HG03135 (cell line): Measurements from ENCODE around the gene FBRS.
"Not testable (repeated sequence)": the region's sequence is repeated elsewhere in the genome, so short reads cannot be mapped to it uniquely, and the experiment has no call there.

ENCODE experiments used
- ATAC-seq: cut with Tn5 transposase; IDR thresholded peaks from one replicate; pipeline ENCODE4 v1.9.1; 2021; ENCODE audit warnings: mild to moderate bottlenecking, moderate library complexity; ENCODE audit not compliant: unreplicated experiment

Gene FBRS

GRCh38 chr16:30663038-30663437 is 4.8 kb downstream of the FBRS start:
- no peak for ATAC-seq

- no peak for ATAC-seq
These were observed 5.6 kb downstream of the FBRS start for GRCh38 chr16:30663820-30664219.

- ATAC-seq: no peak
These were observed 6.4 kb downstream of the FBRS start for GRCh38 chr16:30664616-30665109.

- ATAC-seq: no peak
These were observed 7.1 kb downstream of the FBRS start for GRCh38 chr16:30665155-30665829.

GRCh38 chr16:30665830-30666190 is 7.6 kb downstream of the FBRS start:
- ATAC-seq: no peak

- no peak for ATAC-seq
These were observed 8.4 kb downstream of the FBRS start for GRCh38 chr16:30666681-30667080.

GRCh38 chr16:30667361-30667905 is 9.2 kb downstream of the FBRS start:
- ATAC-seq: no peak

- ATAC-seq: no peak
These were observed 10.2 kb downstream of the FBRS start for GRCh38 chr16:30668393-30668792.

- ATAC-seq: no peak
These were observed 11.0 kb downstream of the FBRS start for GRCh38 chr16:30669026-30669902.

- ATAC-seq: no peak
These were observed 11.9 kb downstream of the FBRS start for GRCh38 chr16:30669903-30670824.

GRCh38 chr16:30675143-30675542 is 16.9 kb downstream of the FBRS start:
- ATAC-seq: no peak

GRCh38 chr16:30677931-30678585 is 19.8 kb downstream of the FBRS start:
- no peak for ATAC-seq

GRCh38 chr16:30678586-30678970 is 20.3 kb downstream of the FBRS start:
- ATAC-seq: no peak

- no peak for ATAC-seq
These were observed 22.1 kb downstream of the FBRS start for GRCh38 chr16:30680326-30680725.

- ATAC-seq: no peak
These were observed 30.5 kb downstream of the FBRS start for GRCh38 chr16:30688701-30689100.

GRCh38 chr16:30691907-30692306 is 33.7 kb downstream of the FBRS start:
- no peak for ATAC-seq

- no peak for ATAC-seq
These were observed 34.3 kb downstream of the FBRS start for GRCh38 chr16:30692396-30693064.

GRCh38 chr16:30694926-30695693 is 36.9 kb downstream of the FBRS start:
- no peak for ATAC-seq

GRCh38 chr16:30696646-30697045 is 38.4 kb downstream of the FBRS start:
- not testable (repeated sequence) for ATAC-seq
